GM12891 (cell line): Measurements from ENCODE around the gene NDUFV2.

Source experiments
- DNase-seq: peaks from one replicate; pipeline ENCODE4 v3.0.0; 2011; ENCODE audit warnings: low spot score; ENCODE audit not compliant: insufficient read length
- FAIRE-seq: peaks from 2 replicates; lab custom pipeline; 2011; peaks lifted over from hg19 to GRCh38; lab: Jason Lieb, UNC
- PAX5 ChIP-seq: IDR thresholded peaks from 2 replicates; pipeline ENCODE4 v1.6.1; 2011; ENCODE audit warnings: low read length, moderate library complexity, mild to moderate bottlenecking; ENCODE audit not compliant: insufficient read depth, severe bottlenecking
- POLR2A ChIP-seq: IDR thresholded peaks from 2 replicates; pipeline ENCODE4 v1.6.1; 2011; ENCODE audit warnings: low read depth, low read length, control low read depth
- POLR2AphosphoS5 ChIP-seq: IDR thresholded peaks from 2 replicates; pipeline ENCODE4 v1.6.1; 2011; ENCODE audit warnings: low read depth, low read length, control low read depth
- POU2F2 ChIP-seq: IDR thresholded peaks from 2 replicates; pipeline ENCODE4 v1.6.1; 2011; ENCODE audit warnings: low read depth, mild to moderate bottlenecking, control low read depth, low read length, moderate library complexity
- SPI1 ChIP-seq: IDR thresholded peaks from 2 replicates; pipeline ENCODE4 v1.6.1; 2011; ENCODE audit warnings: low read depth, low read length, control low read depth
- TAF1 ChIP-seq: IDR thresholded peaks from 2 replicates; pipeline ENCODE4 v1.6.1; 2011; ENCODE audit warnings: low read depth, low read length, control low read depth

The NDUFV2 gene

GRCh38 chr18:9135081-9135911, 32.8 kb downstream of the NDUFV2 start:
- no peak for DNase-seq
- peak; percentile 57 for FAIRE-seq
- TF ChIP-seq POLR2A = peak; percentile 50
- no peak for TF ChIP-seq POU2F2
- no peak for TF ChIP-seq SPI1

- FAIRE-seq = no peak
- peak; percentile 15 for DNase-seq
- TF ChIP-seq POU2F2 = no peak; the same call in 1 of the 2 replicates
- TF ChIP-seq POLR2AphosphoS5 = peak; percentile 72
Measured at GRCh38 chr18:9135912-9136314, 33.4 kb downstream of the NDUFV2 start.

GRCh38 chr18:9136315-9137155, 34.0 kb downstream of the NDUFV2 start, which contains the start of gene ANKRD12:
Gene ANKRD12, plus strand, starts transcription at chr18:9136781. Its CDS starts 45,652 bp downstream, at chr18:9182433.
- DNase-seq (peak; percentile 89), FAIRE-seq (peak; percentile 97)
- TF ChIP-seq POLR2AphosphoS5 (peak; percentile 58; the same call in 1 of the 2 replicates), PAX5 (peak; percentile 73), POLR2A (peak; percentile 82), TAF1 (peak; percentile 75), SPI1 (no peak), POU2F2 (no peak)

DNA sequence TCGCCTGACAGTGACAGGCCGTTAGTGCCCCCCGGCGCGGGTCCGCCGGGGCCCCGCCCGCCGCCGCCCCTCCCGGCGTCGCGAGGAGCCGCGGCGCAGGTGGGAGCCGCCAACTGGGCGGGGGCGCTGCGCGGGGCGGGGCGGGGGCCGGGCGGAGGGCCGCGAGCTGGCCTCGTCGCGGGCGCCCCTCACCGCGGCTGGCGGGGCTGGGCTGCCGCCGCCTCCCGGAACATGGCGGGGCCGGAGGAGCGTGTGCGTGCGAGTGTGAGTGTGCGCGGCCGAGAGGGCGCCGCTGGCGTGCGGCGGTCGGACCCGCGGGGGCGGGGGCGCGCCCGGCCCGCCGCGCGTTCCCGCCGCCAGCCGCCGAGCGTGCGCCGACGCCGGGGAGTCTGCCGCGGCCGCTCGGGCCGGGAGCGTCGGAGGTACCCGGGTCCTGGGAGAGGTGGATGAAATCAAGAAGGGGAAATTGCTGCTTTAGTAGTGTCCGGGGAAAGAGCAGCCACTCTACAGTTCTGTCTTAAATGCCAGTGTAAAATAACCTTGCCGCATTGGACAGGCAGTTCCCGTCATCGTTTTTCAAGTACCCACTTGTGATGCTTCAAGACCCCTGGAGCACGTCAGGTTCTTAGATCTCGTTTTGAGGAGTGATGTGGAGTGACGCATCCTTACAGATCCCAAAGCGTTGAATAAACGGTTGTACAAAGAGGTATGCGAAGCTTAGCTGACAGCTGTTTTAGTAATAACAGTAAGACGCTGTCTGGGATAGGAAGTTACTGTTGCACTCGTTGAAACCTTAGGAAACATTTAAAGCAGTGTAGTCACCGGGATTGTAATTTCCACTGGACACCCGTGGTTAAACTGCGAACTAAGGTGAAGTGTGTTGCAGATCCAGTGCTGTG, 34.9 kb downstream of the NDUFV2 start:
- FAIRE-seq (peak; percentile 82), DNase-seq (peak; percentile 49)
- TF ChIP-seq PAX5 (no peak), POLR2A (peak; percentile 64; the same call in 1 of the 2 replicates), POLR2AphosphoS5 (peak; percentile 6; the same call in 1 of the 2 replicates), TAF1 (peak; percentile 73), POU2F2 (0 out of 2 replicates have a peak, but pooled peaks have one; percentile 13)

DNA sequence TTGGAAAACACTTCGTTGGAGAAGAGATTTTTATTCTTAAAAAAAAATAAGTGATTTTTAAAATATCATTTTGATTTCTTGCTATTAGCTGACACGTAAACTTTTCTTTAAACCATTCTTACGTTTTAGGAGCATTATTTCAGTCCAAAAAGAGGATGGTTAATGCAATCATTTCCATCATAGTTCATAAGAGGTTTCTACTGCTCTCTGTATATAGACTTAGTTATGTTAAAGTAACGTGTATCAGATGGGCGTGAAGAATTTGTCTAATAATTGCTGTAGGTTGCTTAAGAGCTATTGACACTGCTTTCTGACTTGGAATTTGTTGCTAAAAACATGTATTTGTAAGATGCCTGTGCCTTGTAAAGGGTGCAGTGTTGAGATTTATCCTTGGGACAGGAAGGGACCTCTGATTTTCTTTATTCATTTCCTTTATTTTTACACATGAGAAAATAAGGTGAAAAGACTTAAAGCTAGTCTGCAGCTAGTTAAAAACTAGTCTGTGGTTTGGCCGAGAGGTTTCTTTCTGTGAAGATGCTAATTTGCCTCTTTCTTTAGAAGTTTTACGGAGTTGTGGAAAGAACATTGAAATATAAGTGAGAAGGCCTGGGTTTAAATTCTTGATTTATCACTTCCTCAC, 37.0 kb downstream of the NDUFV2 start:
- TF ChIP-seq SPI1 (no peak), POLR2AphosphoS5 (no peak), TAF1 (no peak), PAX5 (no peak), POLR2A (no peak), POU2F2 (no peak)
- DNase-seq (no peak), FAIRE-seq (no peak)

DNA sequence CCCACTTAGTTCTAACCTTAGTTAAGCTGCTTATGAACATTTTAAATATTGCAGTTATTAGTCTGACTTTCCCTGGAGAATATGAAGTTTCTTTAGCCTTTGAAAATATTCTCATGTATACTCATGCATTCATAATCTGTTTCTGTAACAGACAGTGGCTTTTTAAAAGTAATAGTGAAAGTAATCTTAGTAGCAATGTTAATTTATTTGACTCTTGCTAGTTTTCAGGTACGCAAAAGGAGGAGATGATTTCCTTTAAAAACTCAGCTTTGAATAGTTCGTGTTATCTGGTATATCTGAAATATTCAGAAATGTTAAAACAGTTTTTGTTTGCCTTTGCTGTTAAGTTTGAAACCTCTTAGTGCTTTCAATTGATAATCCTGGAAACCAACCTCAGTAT, 37.9 kb downstream of the NDUFV2 start:
- FAIRE-seq (no peak), DNase-seq (no peak)
- TF ChIP-seq SPI1 (no peak), POLR2A (no peak), PAX5 (no peak), TAF1 (no peak), POU2F2 (no peak), POLR2AphosphoS5 (no peak)

DNA sequence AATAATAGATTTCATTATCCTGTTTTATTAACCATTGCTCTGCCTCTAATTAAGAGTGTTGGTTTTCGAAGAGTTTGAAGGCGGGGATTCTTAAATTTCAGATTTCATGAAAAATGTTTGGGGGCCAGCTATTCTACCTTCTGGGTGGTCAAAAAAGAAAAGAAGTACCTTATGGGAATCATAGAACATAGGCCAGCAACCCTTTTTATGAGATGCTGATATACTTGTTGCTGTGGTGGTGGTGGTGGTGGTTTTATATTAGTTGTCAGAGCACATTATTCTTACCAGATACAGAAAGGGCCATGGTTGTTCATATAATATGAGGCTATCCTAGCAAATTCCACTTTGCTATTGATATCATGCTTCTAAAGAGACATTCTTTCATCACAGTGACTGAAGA, 38.5 kb downstream of the NDUFV2 start:
- no peak for FAIRE-seq
- TF ChIP-seq SPI1 (no peak), TAF1 (no peak)
- DNase-seq = no peak

GRCh38 chr18:9146224-9146623, 43.7 kb downstream of the NDUFV2 start:
- DNase-seq (no peak), FAIRE-seq (peak; percentile 80)
- TF ChIP-seq TAF1 (no peak), POU2F2 (no peak), SPI1 (no peak), PAX5 (no peak), POLR2A (no peak), POLR2AphosphoS5 (no peak)
